Measurements from ENCODE around the gene TMEM53. TPM values are rescaled to one million over a fixed set of nuclear protein-coding genes. Genes with fewer than 3 reads are reported as not detected.

Gene TMEM53
- total and polyA plus RNA-seq, 2 of the 8 experiments (the other 6 are each of a cell fraction or from before 2014, with no cell fraction given) = 6.7 to 27.9 TPM

DNA sequence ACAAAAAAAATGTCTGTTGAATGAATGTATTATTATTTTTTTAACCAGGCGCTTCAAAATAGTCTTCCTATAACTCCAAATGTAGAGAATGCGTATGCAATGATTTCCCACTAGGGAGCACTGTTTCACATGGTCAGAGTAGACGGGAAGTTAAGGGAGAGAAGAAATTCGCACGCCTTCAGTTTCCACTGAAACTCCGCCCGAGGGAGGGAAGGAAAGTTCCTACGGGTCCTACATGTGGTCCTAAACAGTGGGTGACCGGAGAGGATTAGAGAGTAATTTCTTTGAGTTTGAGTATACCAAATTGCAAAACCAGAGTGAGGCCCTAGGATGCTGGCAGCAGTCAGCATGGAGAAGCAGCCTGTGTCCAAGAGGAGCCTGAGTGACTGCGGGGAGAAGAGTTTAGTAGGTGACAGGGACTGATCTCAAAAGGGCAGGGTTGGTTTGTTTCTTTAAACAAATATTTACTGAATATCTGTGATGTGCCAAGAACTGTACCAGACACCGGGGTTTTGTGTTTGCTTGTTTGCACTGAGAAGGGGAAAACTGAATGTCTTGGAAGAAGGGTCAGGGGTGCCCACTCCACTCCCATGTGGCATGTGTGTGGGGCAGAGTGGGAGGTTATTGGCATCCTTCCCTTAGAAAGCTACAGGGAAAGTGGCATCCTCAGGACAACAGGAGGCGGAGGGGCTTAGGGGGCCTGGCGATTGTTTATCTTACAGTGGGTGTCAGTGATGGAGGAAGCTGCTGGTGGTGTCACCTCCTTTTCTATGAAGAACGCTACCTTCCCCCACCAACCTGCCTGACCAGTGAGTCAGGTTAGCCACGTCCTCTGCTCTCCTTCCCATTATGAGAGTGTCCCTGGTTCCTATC lies 33.9 kb upstream of the TMEM53 start:
- H3K36me3 ChIP-seq (ENCODE audit: control insufficient read depth in 2 of 4, insufficient read depth in 4 of 4, low read length in 3 of 4) = no peaks in the 10 kb centered on the region
- H3K56ac ChIP-seq (replicated peaks; ENCODE audit: insufficient read length, low read depth, low read length) = no peak overlapping the region
- H2BK15ac ChIP-seq (ENCODE audit: low read length) = no peak overlapping the region
- peaks cover 0 to 4% (median 0%) of the 10 kb centered on the region in 4 experiments; a peak in 1 of 7 replicates for H3K27me3 ChIP-seq (replicated peaks in 1 of 4; ENCODE audit: control insufficient read depth in 3 of 4, extremely low read depth in 1 of 4, insufficient read depth in 3 of 4, low read length in 3 of 4)
- no peak overlapping the region for H3K14ac ChIP-seq (ENCODE audit: insufficient read length)
- peak overlapping the region; percentile 5 for H4K91ac ChIP-seq (replicated peaks; ENCODE audit: insufficient read length, low read length)
- H4K5ac ChIP-seq (ENCODE audit: insufficient read length, low read depth, low read length) = peak overlapping the region; percentile 68
- no peak overlapping the region for H3K27ac ChIP-seq (ENCODE audit: low read depth, low read length)
- H2BK120ac ChIP-seq (replicated peaks; ENCODE audit: low read depth, low read length) = no peak overlapping the region
- H3K4me1 ChIP-seq (replicated peaks in 1 of 4; ENCODE audit: control insufficient read depth in 3 of 4, insufficient read depth in 4 of 4, low read length in 3 of 4) = peaks cover 0 to 5% (median 1%) of the 10 kb centered on the region in 4 experiments; a peak in 3 of 7 replicates
- H2AK5ac ChIP-seq (ENCODE audit: low read depth, low read length) = peak overlapping the region; percentile 53; the same call in 1 of the 2 replicates
- H3K4me2 ChIP-seq (ENCODE audit: insufficient read depth in 1 of 2, low read depth in 2 of 2, low read length in 2 of 2) = no peak overlapping the region
- H3K18ac ChIP-seq (ENCODE audit: extremely low read depth, low read length) = no peak overlapping the region
- WGBS, 2 experiments (ENCODE audit: extremely low coverage in 1 of 2, insufficient coverage in 1 of 2, insufficient read length in 1 of 2, insufficient replicate concordance in 2 of 2, low coverage in 1 of 2, low lambda C conversion rate in 2 of 2, missing lambda C conversion rate in 1 of 2) = 67% methylated on average over 15 of the region's 15 CpGs; no CpG with 5 or more reads in 1 of the 2 experiments
- POLR2A ChIA-PET (ENCODE audit: partially characterized antibody) = interaction anchor here (1.0 to 2.2 kb wide), 6 partner anchors 11 to 67 kb away, joined by 3 to 23 read pairs (median 4); partner anchors contain the start of genes RNU5D-1 and RPS8
- CTCF ChIA-PET (ENCODE audit: partially characterized antibody) = interaction anchor here (0.6 to 2.8 kb wide), 12 partner anchors 10 to 457 kb away, joined by 3 to 15 read pairs (median 4); no protein-coding TSS in a partner anchor
- H2AFZ ChIP-seq (ENCODE audit: low read length) = no peak overlapping the region
- no peak overlapping the region for H3K4me3 ChIP-seq (ENCODE audit: extremely low read depth in 1 of 4, insufficient read depth in 2 of 4, low read depth in 3 of 4, low read length in 4 of 4)
- no peak overlapping the region for H4K8ac ChIP-seq (ENCODE audit: extremely low read depth, insufficient read depth, low read length)
- H2BK20ac ChIP-seq (ENCODE audit: low read length) = no peak overlapping the region
- peak overlapping the region; percentile 66 for H3K4ac ChIP-seq (replicated peaks; ENCODE audit: insufficient read length, low read depth, low read length)
- no peaks in the 10 kb centered on the region; a peak in 1 of 4 replicates for H3K9me3 ChIP-seq (ENCODE audit: insufficient read depth in 2 of 2, low read depth in 1 of 2, low read length in 1 of 2)
- no peaks in the 10 kb centered on the region for H3K79me2 ChIP-seq (ENCODE audit: control insufficient read depth in 1 of 2, insufficient read depth in 2 of 2, low read length in 2 of 2)
- peak; percentile 81 for FAIRE-seq
- TF ChIP-seq, protein P1, sequence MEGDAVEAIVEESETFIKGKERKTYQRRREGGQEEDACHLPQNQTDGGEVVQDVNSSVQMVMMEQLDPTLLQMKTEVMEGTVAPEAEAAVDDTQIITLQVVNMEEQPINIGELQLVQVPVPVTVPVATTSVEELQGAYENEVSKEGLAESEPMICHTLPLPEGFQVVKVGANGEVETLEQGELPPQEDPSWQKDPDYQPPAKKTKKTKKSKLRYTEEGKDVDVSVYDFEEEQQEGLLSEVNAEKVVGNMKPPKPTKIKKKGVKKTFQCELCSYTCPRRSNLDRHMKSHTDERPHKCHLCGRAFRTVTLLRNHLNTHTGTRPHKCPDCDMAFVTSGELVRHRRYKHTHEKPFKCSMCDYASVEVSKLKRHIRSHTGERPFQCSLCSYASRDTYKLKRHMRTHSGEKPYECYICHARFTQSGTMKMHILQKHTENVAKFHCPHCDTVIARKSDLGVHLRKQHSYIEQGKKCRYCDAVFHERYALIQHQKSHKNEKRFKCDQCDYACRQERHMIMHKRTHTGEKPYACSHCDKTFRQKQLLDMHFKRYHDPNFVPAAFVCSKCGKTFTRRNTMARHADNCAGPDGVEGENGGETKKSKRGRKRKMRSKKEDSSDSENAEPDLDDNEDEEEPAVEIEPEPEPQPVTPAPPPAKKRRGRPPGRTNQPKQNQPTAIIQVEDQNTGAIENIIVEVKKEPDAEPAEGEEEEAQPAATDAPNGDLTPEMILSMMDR (IDR thresholded peaks at IDR 0.05; ENCODE audit: control extremely low read depth in 1 of 3, insufficient read depth in 1 of 3, low read depth in 1 of 3, low read length in 3 of 3) = peak in 2 of 3 experiments; percentile 47 to 58; a peak in 2 of 4 replicates
- TF ChIP-seq RAD21 (IDR thresholded peaks at IDR 0.05 in 1 of 2, conservative IDR thresholded peaks at IDR 0.05 in 1 of 2; ENCODE audit: low read depth in 2 of 2, low read length in 2 of 2) = peak; percentile 48 to 53; a peak in 3 of 4 replicates
- TF ChIP-seq, protein P2, sequence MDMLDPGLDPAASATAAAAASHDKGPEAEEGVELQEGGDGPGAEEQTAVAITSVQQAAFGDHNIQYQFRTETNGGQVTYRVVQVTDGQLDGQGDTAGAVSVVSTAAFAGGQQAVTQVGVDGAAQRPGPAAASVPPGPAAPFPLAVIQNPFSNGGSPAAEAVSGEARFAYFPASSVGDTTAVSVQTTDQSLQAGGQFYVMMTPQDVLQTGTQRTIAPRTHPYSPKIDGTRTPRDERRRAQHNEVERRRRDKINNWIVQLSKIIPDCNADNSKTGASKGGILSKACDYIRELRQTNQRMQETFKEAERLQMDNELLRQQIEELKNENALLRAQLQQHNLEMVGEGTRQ (IDR thresholded peaks at IDR 0.05; ENCODE audit: low read length) = no peak
- H3K79me1 ChIP-seq (ENCODE audit: low read depth, low read length) = no peaks in the 10 kb centered on the region
- H2BK12ac ChIP-seq (ENCODE audit: low read depth, low read length) = 0 out of 2 replicates have a peak overlapping the region, but pooled peaks have one; percentile 39
- H3K23me2 ChIP-seq (ENCODE audit: low read depth, low read length) = no peaks in the 10 kb centered on the region; the same call in 1 of the 2 replicates
- no peak overlapping the region for H3K23ac ChIP-seq (ENCODE audit: insufficient read length)
- H2BK5ac ChIP-seq (ENCODE audit: low read depth, low read length) = no peak overlapping the region
- no peaks in the 10 kb centered on the region for H4K20me1 ChIP-seq (replicated peaks in 1 of 2; ENCODE audit: control insufficient read depth in 1 of 2, insufficient read depth in 2 of 2, low read length in 2 of 2)
- DNase-seq (ENCODE audit: low read depth in 1 of 2, low spot score in 2 of 2) = no peak
- no peak overlapping the region for H3K9ac ChIP-seq (replicated peaks in 1 of 4; ENCODE audit: extremely low read depth in 1 of 4, low read depth in 3 of 4, low read length in 3 of 4)

Measured in H1 (cell line).